Suprapubic skin (tissue), 4 donors: ENCODE results near the gene NUP37. TPM values are rescaled to one million over a fixed set of nuclear protein-coding genes. Genes with fewer than 3 reads are reported as not detected.

ENCODE experiments used
- DNase-seq, 2 donors: peaks; one replicate each; pipeline ENCODE4 v3.0.0-alpha.2; 2019; ENCODE audit warnings: low spot score in 2 of 2
- H3K27ac ChIP-seq: fragments of 200-600 bp; sonication (generic); one replicate; pipeline ENCODE4 v1.5.1; 2019
- H3K27me3 ChIP-seq: fragments of 200-600 bp; sonication (generic); one replicate; pipeline ENCODE4 v1.5.1; 2019
- H3K36me3 ChIP-seq: fragments of 200-600 bp; sonication (generic); one replicate; pipeline ENCODE4 v1.5.1; 2019
- H3K4me1 ChIP-seq: fragments of 200-600 bp; sonication (generic); one replicate; pipeline ENCODE4 v1.5.1; 2019
- H3K4me3 ChIP-seq: fragments of 200-600 bp; sonication (generic); one replicate; pipeline ENCODE4 v1.5.1; 2019; ENCODE audit warnings: mild to moderate bottlenecking
- H3K9me3 ChIP-seq: fragments of 200-600 bp; sonication (generic); one replicate; pipeline ENCODE4 v1.5.1; 2019
- CTCF ChIP-seq, 2 donors: fragments of 200-600 bp in 1 of 2; fragments of 450-650 bp in 1 of 2; sonication (generic) in 1 of 2; IDR thresholded peaks; one replicate each; pipeline ENCODE4 v1.5.1; 2016 to 2019; ENCODE audit warnings: antibody characterized with exemption in 2 of 2, mild to moderate bottlenecking in 1 of 2, moderate library complexity in 1 of 2
- EP300 ChIP-seq: sonication (generic); formaldehyde crosslinking; IDR thresholded peaks from one replicate; pipeline ENCODE4 v1.6.1; 2017; ENCODE audit warnings: antibody characterized with exemption
- POLR2A ChIP-seq, 2 donors: fragments of 450-650 bp; IDR thresholded peaks; one replicate each; pipeline ENCODE4 v1.6.1; 2017; ENCODE audit warnings: antibody characterized with exemption in 2 of 2, mild to moderate bottlenecking in 2 of 2, moderate library complexity in 2 of 2
- POLR2AphosphoS5 ChIP-seq, 3 donors: sonication (generic); formaldehyde crosslinking; IDR thresholded peaks; one replicate each; pipeline ENCODE4 v1.6.1; 2017; ENCODE audit warnings: antibody characterized with exemption in 3 of 3
- WGBS: methylation state at CpG from one replicate; pipeline ENCODE4 v1.1.5; 2018; 5-methylcytosine and 5-hydroxymethylcytosine counted together
- total RNA-seq, 4 donors: library from RNA; depleted of rRNA; stranded (reverse); fragments of >200 nt; gene quantifications; one replicate each; pipeline ENCODE4 v1.1.0, GENCODE V29; 2016

Gene NUP37
- total RNA-seq, 4 donors from 2014 or later, result 13.8 to 22.1 (median 19.1) TPM

- Histone ChIP-seq H3K4me3 (no peak overlapping the region), H3K4me1 (no peaks in the 10 kb centered on the region), H3K27me3 (no peaks in the 10 kb centered on the region), H3K36me3 (peaks cover 76% of the 10 kb centered on the region), H3K9me3 (no peaks in the 10 kb centered on the region), H3K27ac (no peak overlapping the region)
- TF ChIP-seq EP300, result no peak
- no peak for TF ChIP-seq POLR2AphosphoS5 (IDR thresholded peaks at IDR 0.05)
- TF ChIP-seq CTCF (IDR thresholded peaks at IDR 0.05), result no peak
- TF ChIP-seq POLR2A (IDR thresholded peaks at IDR 0.05), result no peak
- WGBS, result 63% methylated on average over 1 of the region's 1 CpG
- DNase-seq, result no peak
Observed at GRCh38 chr12:102050660-102051430, 69.1 kb downstream of the NUP37 start.

- WGBS, result 93% methylated on average over 1 of the region's 1 CpG
- peaks cover 72% of the 10 kb centered on the region for H3K36me3 ChIP-seq
- no peaks in the 10 kb centered on the region for H3K4me1 ChIP-seq
- H3K27ac ChIP-seq, result no peak overlapping the region
- TF ChIP-seq EP300, result no peak
- TF ChIP-seq CTCF (IDR thresholded peaks at IDR 0.05), result no peak
- TF ChIP-seq POLR2A (IDR thresholded peaks at IDR 0.05), result no peak
- TF ChIP-seq POLR2AphosphoS5 (IDR thresholded peaks at IDR 0.05), result no peak
- no peaks in the 10 kb centered on the region for H3K9me3 ChIP-seq
- no peaks in the 10 kb centered on the region for H3K27me3 ChIP-seq
- no peak for DNase-seq
- H3K4me3 ChIP-seq, result no peak overlapping the region
Observed at GRCh38 chr12:102043928-102044327, 76.0 kb downstream of the NUP37 start.

GRCh38 chr12:102033991-102034745 lies 85.7 kb downstream of the NUP37 start:
- Histone ChIP-seq H3K4me1 (no peaks in the 10 kb centered on the region), H3K36me3 (peaks cover 76% of the 10 kb centered on the region), H3K27ac (no peak overlapping the region), H3K4me3 (no peak overlapping the region), H3K27me3 (no peaks in the 10 kb centered on the region), H3K9me3 (no peaks in the 10 kb centered on the region)
- DNase-seq, result no peak
- TF ChIP-seq CTCF (IDR thresholded peaks at IDR 0.05), result no peak
- TF ChIP-seq EP300, result no peak
- TF ChIP-seq POLR2AphosphoS5 (IDR thresholded peaks at IDR 0.05), result no peak
- no peak for TF ChIP-seq POLR2A (IDR thresholded peaks at IDR 0.05)
- WGBS, result 56% methylated on average over 3 of the region's 3 CpGs

GRCh38 chr12:102031852-102032251 lies 88.1 kb downstream of the NUP37 start:
- H3K9me3 ChIP-seq, result no peaks in the 10 kb centered on the region
- peaks cover 55% of the 10 kb centered on the region for H3K36me3 ChIP-seq
- H3K4me1 ChIP-seq, result no peaks in the 10 kb centered on the region
- no peak overlapping the region for H3K4me3 ChIP-seq
- no peak for TF ChIP-seq POLR2A (IDR thresholded peaks at IDR 0.05)
- no peak for TF ChIP-seq CTCF (IDR thresholded peaks at IDR 0.05)
- TF ChIP-seq POLR2AphosphoS5 (IDR thresholded peaks at IDR 0.05), result no peak
- no peak for TF ChIP-seq EP300
- H3K27ac ChIP-seq, result no peak overlapping the region
- H3K27me3 ChIP-seq, result no peaks in the 10 kb centered on the region
- DNase-seq, result no peak

- H3K27me3 ChIP-seq, result no peaks in the 10 kb centered on the region
- no peak overlapping the region for H3K27ac ChIP-seq
- no peak for TF ChIP-seq CTCF (IDR thresholded peaks at IDR 0.05)
- no peak for TF ChIP-seq POLR2AphosphoS5 (IDR thresholded peaks at IDR 0.05)
- no peak for TF ChIP-seq POLR2A (IDR thresholded peaks at IDR 0.05)
- TF ChIP-seq EP300, result no peak
- no peaks in the 10 kb centered on the region for H3K4me1 ChIP-seq
- WGBS, result 69% methylated on average over 4 of the region's 4 CpGs
- DNase-seq, result no peak
- H3K9me3 ChIP-seq, result no peaks in the 10 kb centered on the region
- H3K4me3 ChIP-seq, result no peak overlapping the region
- H3K36me3 ChIP-seq, result peaks cover 42% of the 10 kb centered on the region
Observed at GRCh38 chr12:102029141-102029540, 90.8 kb downstream of the NUP37 start.
